Smooth muscle cell (in vitro differentiated cells): ENCODE results near the gene NBR1. TPM values are rescaled to one million over a fixed set of nuclear protein-coding genes. Genes with fewer than 3 reads are reported as not detected.
A peak's percentile ranks its signal among the peaks of the same experiment; 100 is the strongest.
"Not testable (repeated sequence)": the region's sequence is repeated elsewhere in the genome, so short reads cannot be mapped to it uniquely, and the experiment has no call there.

ENCODE experiments used
- DNase-seq: peaks from one replicate; lab custom pipeline; 2025; ENCODE audit not compliant: unreplicated experiment; lab: John Stamatoyannopoulos, UW
- H2AFZ ChIP-seq: fragments of 200-600 bp; sonication (generic); 2 replicates; pipeline ENCODE4 v1.6.0; 2016; ENCODE audit warnings: antibody characterized with exemption, low read depth, mild to moderate bottlenecking
- H3F3A ChIP-seq: fragments of 200-600 bp; sonication (generic); 2 replicates; pipeline ENCODE4 v1.6.0; 2017; ENCODE audit warnings: antibody characterized with exemption, low read depth
- H3K27ac ChIP-seq: fragments of 200-600 bp; sonication (generic); 2 replicates; pipeline ENCODE4 v1.5.1; 2016; ENCODE audit warnings: low read depth, mild to moderate bottlenecking
- H3K27me3 ChIP-seq: fragments of 200-600 bp; sonication (generic); 2 replicates; pipeline ENCODE4 v1.6.1; 2016; ENCODE audit warnings: low read depth, mild to moderate bottlenecking
- H3K36me3 ChIP-seq: fragments of 200-600 bp; sonication (generic); 2 replicates; pipeline ENCODE4 v1.5.1; 2016; ENCODE audit warnings: low read depth
- H3K4me1 ChIP-seq: fragments of 200-600 bp; sonication (generic); 2 replicates; pipeline ENCODE4 v1.5.1; 2016; ENCODE audit warnings: low read depth
- H3K4me2 ChIP-seq: fragments of 200-600 bp; sonication (generic); 2 replicates; pipeline ENCODE4 v1.6.0; 2016; ENCODE audit warnings: mild to moderate bottlenecking
- H3K4me3 ChIP-seq: fragments of 200-600 bp; sonication (generic); 2 replicates; pipeline ENCODE4 v1.5.1; 2016; ENCODE audit warnings: mild to moderate bottlenecking
- H3K79me2 ChIP-seq: fragments of 200-600 bp; sonication (generic); 2 replicates; pipeline ENCODE4 v1.6.0; 2016; ENCODE audit warnings: low read depth, mild to moderate bottlenecking
- H3K9ac ChIP-seq: fragments of 200-600 bp; sonication (generic); 2 replicates; pipeline ENCODE4 v1.6.0; 2016; ENCODE audit warnings: low read depth
- H3K9me3 ChIP-seq: fragments of 200-600 bp; sonication (generic); replicated peaks from 2 replicates; pipeline ENCODE4 v1.5.1; 2016; ENCODE audit warnings: low read depth
- H4K20me1 ChIP-seq: fragments of 200-600 bp; sonication (generic); 2 replicates; pipeline ENCODE4 v1.6.0; 2016; ENCODE audit warnings: low read depth
- CTCF ChIP-seq: fragments of 200-600 bp; sonication (generic); IDR thresholded peaks from 2 replicates; pipeline ENCODE4 v1.5.1; 2017; ENCODE audit warnings: borderline replicate concordance, mild to moderate bottlenecking, antibody characterized with exemption; ENCODE audit not compliant: insufficient read depth, poor library complexity, severe bottlenecking
- WGBS: methylation state at CpG from one replicate; pipeline ENCODE4 v1.1.7; 2016; ENCODE audit warnings: low lambda C conversion rate; 5-methylcytosine and 5-hydroxymethylcytosine counted together
- polyA plus RNA-seq: library from polyadenylated mRNA; unstranded; fragments of >200 nt; fragmentation: Nextera tagmentation; extraction: Ambion mirVana; gene quantifications from 2 replicates; pipeline ENCODE4 v1.2.1, GENCODE V29; 2016
- total RNA-seq: library from RNA; depleted of rRNA; stranded (reverse); fragments of >200 nt; gene quantifications from 2 replicates; pipeline ENCODE4 v1.2.3, GENCODE V29; 2014

NBR1 gene
- total and polyA plus RNA-seq, 2 experiments from 2014 or later: 43.5 to 73.9 TPM

- DNase-seq: no peak
- no peak overlapping the region for H2AFZ ChIP-seq
- no peak overlapping the region for H3K9ac ChIP-seq
- no peaks in the 10 kb centered on the region for H3K9me3 ChIP-seq
- peak overlapping the region; percentile 28 for H3K27ac ChIP-seq
- H3K4me1 ChIP-seq: peaks cover 11% of the 10 kb centered on the region
- no peak overlapping the region for H3K4me2 ChIP-seq
- H3F3A ChIP-seq: peaks cover 11% of the 10 kb centered on the region
- H3K79me2 ChIP-seq: peaks cover 38% of the 10 kb centered on the region
- peaks cover 19% of the 10 kb centered on the region for H3K36me3 ChIP-seq
- no peaks in the 10 kb centered on the region for H3K27me3 ChIP-seq
- no peak for TF ChIP-seq CTCF
- H4K20me1 ChIP-seq: peaks cover 55% of the 10 kb centered on the region
- H3K4me3 ChIP-seq: no peak overlapping the region
- WGBS: 71% methylated on average over 4 of the region's 4 CpGs
Measured at GRCh38 chr17:43175213-43176118, 4.5 kb downstream of the NBR1 start.

GRCh38 chr17:43176119-43176570 is 5.1 kb downstream of the NBR1 start:
- peaks cover 11% of the 10 kb centered on the region for H3F3A ChIP-seq
- H3K9me3 ChIP-seq: no peaks in the 10 kb centered on the region
- H2AFZ ChIP-seq: no peak overlapping the region
- peaks cover 55% of the 10 kb centered on the region for H4K20me1 ChIP-seq
- peak overlapping the region; percentile 16 for H3K4me3 ChIP-seq
- H3K27me3 ChIP-seq: no peaks in the 10 kb centered on the region
- H3K79me2 ChIP-seq: peaks cover 38% of the 10 kb centered on the region
- H3K4me2 ChIP-seq: no peak overlapping the region
- TF ChIP-seq CTCF: no peak
- 89% methylated on average over 2 of the region's 2 CpGs for WGBS
- no peak overlapping the region for H3K9ac ChIP-seq
- H3K36me3 ChIP-seq: peaks cover 19% of the 10 kb centered on the region
- no peak for DNase-seq
- peaks cover 11% of the 10 kb centered on the region for H3K4me1 ChIP-seq
- peak overlapping the region; percentile 24 for H3K27ac ChIP-seq

- no peaks in the 10 kb centered on the region for H3F3A ChIP-seq
- H4K20me1 ChIP-seq: peaks cover 20% of the 10 kb centered on the region
- H3K9me3 ChIP-seq: no peaks in the 10 kb centered on the region
- H3K4me2 ChIP-seq: no peak overlapping the region
- no peak overlapping the region for H3K27ac ChIP-seq
- TF ChIP-seq CTCF: no peak
- no peaks in the 10 kb centered on the region for H3K79me2 ChIP-seq
- WGBS: 99% methylated on average over 3 of the region's 3 CpGs
- H3K36me3 ChIP-seq: peaks cover 6% of the 10 kb centered on the region
- H3K4me3 ChIP-seq: no peak overlapping the region
- H2AFZ ChIP-seq: no peak overlapping the region
- no peaks in the 10 kb centered on the region for H3K4me1 ChIP-seq
- H3K9ac ChIP-seq: no peak overlapping the region
- no peaks in the 10 kb centered on the region for H3K27me3 ChIP-seq
- DNase-seq: no peak
Measured at GRCh38 chr17:43183921-43184320, 12.9 kb downstream of the NBR1 start.

GRCh38 chr17:43186656-43187055 is 15.6 kb downstream of the NBR1 start:
- H3F3A ChIP-seq, H3K27ac ChIP-seq, H3K9me3 ChIP-seq, H3K9ac ChIP-seq, H3K4me1 ChIP-seq, H3K27me3 ChIP-seq, H2AFZ ChIP-seq, H3K79me2 ChIP-seq, H3K4me3 ChIP-seq, H4K20me1 ChIP-seq, H3K4me2 ChIP-seq, DNase-seq: not testable (repeated sequence)
- 98% methylated on average over 5 of the region's 5 CpGs for WGBS
- H3K36me3 ChIP-seq: peaks cover 15% of the 10 kb centered on the region
